PC-3 (cell line): ENCODE results near the gene ZNF768. TPM values are rescaled to one million over a fixed set of nuclear protein-coding genes. Genes with fewer than 3 reads are reported as not detected.

Experiments
- ATAC-seq: fragments of 200-7000 bp; cut with Tn5 transposase; 2 replicates; pipeline ENCODE4 v1.9.1; 2020; ENCODE audit warnings: mild to moderate bottlenecking, moderate library complexity
- BruUV-seq: library from RNA; stranded (reverse); fragments of 400-500 nt; replicated peaks from 2 replicates; lab custom pipeline; 2021; lab: Mats Ljungman, UMichigan
- CTCF ChIA-PET: fragments of 300-600 bp; sonication (Branson Sonifier 250); formaldehyde crosslinking; loops from one replicate; lab custom pipeline; 2022; ENCODE audit warnings: antibody characterized with exemption; lab: Charles Lee
- POLR2A ChIA-PET: fragments of 300-600 bp; sonication (Branson Sonifier 250); formaldehyde crosslinking; loops from one replicate; lab custom pipeline; 2022; ENCODE audit warnings: antibody characterized with exemption; ENCODE audit not compliant: unreplicated experiment; lab: Charles Lee
- DNase-seq: peaks from one replicate; pipeline ENCODE4 v3.0.0-alpha.2; 2015
- H2AFZ ChIP-seq: fragments of 300-600 bp; sonication (generic); 2 replicates; pipeline ENCODE4 v1.6.0; 2016; ENCODE audit warnings: antibody characterized with exemption, low read length
- H3F3A ChIP-seq: fragments of 300-600 bp; sonication (generic); one replicate; pipeline ENCODE4 v1.6.0; 2017; ENCODE audit warnings: antibody characterized with exemption, low read length, control low read depth, mild to moderate bottlenecking; ENCODE audit not compliant: unreplicated experiment
- H3K27ac ChIP-seq: fragments of 300-600 bp; sonication (generic); 2 replicates; pipeline ENCODE4 v1.5.1; 2016; ENCODE audit warnings: mild to moderate bottlenecking, low read length
- H3K27me3 ChIP-seq: fragments of 300-600 bp; sonication (generic); 2 replicates; pipeline ENCODE4 v1.6.1; 2016; ENCODE audit warnings: low read length, mixed read lengths
- H3K36me3 ChIP-seq: fragments of 300-600 bp; sonication (generic); 2 replicates; pipeline ENCODE4 v1.6.1; 2016; ENCODE audit warnings: low read depth, mixed run types, low read length, mixed read lengths
- H3K4me1 ChIP-seq: fragments of 300-600 bp; sonication (generic); 2 replicates; pipeline ENCODE4 v1.5.1; 2016; ENCODE audit warnings: low read length; ENCODE audit not compliant: insufficient read depth
- H3K4me2 ChIP-seq: fragments of 300-600 bp; sonication (generic); 2 replicates; pipeline ENCODE4 v1.6.0; 2016; ENCODE audit warnings: low read length
- H3K4me3 ChIP-seq: fragments of 300-600 bp; sonication (generic); 2 replicates; pipeline ENCODE4 v1.5.1; 2016; ENCODE audit warnings: mild to moderate bottlenecking, low read length, mixed read lengths
- H3K79me2 ChIP-seq: fragments of 300-600 bp; sonication (generic); 2 replicates; pipeline ENCODE4 v1.6.1; 2017; ENCODE audit warnings: low read length, mixed read lengths
- H3K9ac ChIP-seq: fragments of 300-600 bp; sonication (generic); 2 replicates; pipeline ENCODE4 v1.6.0; 2016; ENCODE audit warnings: mild to moderate bottlenecking, low read length
- H3K9me2 ChIP-seq: fragments of 300-600 bp; sonication (generic); replicated peaks from 2 replicates; pipeline ENCODE4 v1.6.1; 2016; ENCODE audit warnings: mixed run types, low read length, mixed read lengths
- H3K9me3 ChIP-seq: fragments of 300-600 bp; sonication (generic); 2 replicates; pipeline ENCODE4 v1.6.1; 2016; ENCODE audit warnings: low read length, mixed read lengths
- H4K20me1 ChIP-seq: fragments of 300-600 bp; sonication (generic); 2 replicates; pipeline ENCODE4 v1.6.1; 2016; ENCODE audit warnings: low read length, mixed read lengths
- CTCF ChIP-seq: fragments of 300-600 bp; sonication (generic); conservative IDR thresholded peaks from 2 replicates; pipeline ENCODE4 v1.5.1; 2017; ENCODE audit warnings: antibody characterized with exemption, low read depth, mild to moderate bottlenecking, low read length
- EZH2 ChIP-seq: fragments of 300-600 bp; sonication (generic); IDR thresholded peaks from one replicate; pipeline ENCODE4 v1.6.1; 2017; ENCODE audit warnings: antibody characterized with exemption, mild to moderate bottlenecking, low read length; ENCODE audit not compliant: unreplicated experiment
- EZH2phosphoT487 ChIP-seq: fragments of 300-600 bp; sonication (generic); IDR thresholded peaks from 2 replicates; pipeline ENCODE4 v1.6.1; 2018; ENCODE audit warnings: mild to moderate bottlenecking, antibody characterized with exemption, low read length, borderline replicate concordance
- intact Hi-C: fragments of 100-400 bp; cut with micrococcal nuclease; formaldehyde crosslinking; loops from 2 replicates; pipeline ENCODE4 v1.9.0; 2023
- total RNA-seq: library from RNA; depleted of rRNA; stranded (reverse); fragments of >200 nt; gene quantifications from 2 replicates; pipeline ENCODE4 v1.2.3, GENCODE V29; 2014

The ZNF768 gene
- total RNA-seq, 1 experiment from 2014 or later, result 31.2 TPM

- no peak overlapping the region for H3K27ac ChIP-seq
- no peak for TF ChIP-seq CTCF
- TF ChIP-seq EZH2, result no peak
- no peak for TF ChIP-seq EZH2phosphoT487
- no peak overlapping the region for H3K9ac ChIP-seq
- no TSS peak for BruUV-seq
- intact Hi-C loops, result no loop called here
- ATAC-seq, result no peak
- no peak for DNase-seq
- H3K36me3 ChIP-seq, result no peaks in the 10 kb centered on the region
- no peak overlapping the region for H3K4me2 ChIP-seq
- H2AFZ ChIP-seq, result no peak overlapping the region
- H3K9me3 ChIP-seq, result no peaks in the 10 kb centered on the region
- H3K4me3 ChIP-seq, result no peak overlapping the region
- POLR2A ChIA-PET, result no interaction called here
- no peaks in the 10 kb centered on the region for H3K27me3 ChIP-seq
- H3K79me2 ChIP-seq, result peaks cover 28% of the 10 kb centered on the region
- peaks cover 16% of the 10 kb centered on the region for H3K4me1 ChIP-seq
- CTCF ChIA-PET, result no interaction called here
- H4K20me1 ChIP-seq, result no peaks in the 10 kb centered on the region
- H3F3A ChIP-seq, result no peaks in the 10 kb centered on the region
- H3K9me2 ChIP-seq, result no peaks in the 10 kb centered on the region
Measured at GRCh38 chr16:30530163-30531037, 4.0 kb upstream of the ZNF768 start.

GRCh38 chr16:30528799-30529457, 2.6 kb upstream of the ZNF768 start:
- H3K36me3 ChIP-seq, result no peaks in the 10 kb centered on the region
- H3K27ac ChIP-seq, result no peak overlapping the region
- no peaks in the 10 kb centered on the region for H3K9me3 ChIP-seq
- CTCF ChIA-PET, result no interaction called here
- H3K9me2 ChIP-seq, result no peaks in the 10 kb centered on the region
- H3F3A ChIP-seq, result no peaks in the 10 kb centered on the region
- no peak overlapping the region for H2AFZ ChIP-seq
- no peak for ATAC-seq
- POLR2A ChIA-PET, result no interaction called here
- DNase-seq, result no peak
- no peak for TF ChIP-seq EZH2
- no peak for TF ChIP-seq EZH2phosphoT487
- TF ChIP-seq CTCF, result no peak
- H3K4me1 ChIP-seq, result peaks cover 11% of the 10 kb centered on the region
- no peaks in the 10 kb centered on the region for H3K27me3 ChIP-seq
- no peaks in the 10 kb centered on the region for H4K20me1 ChIP-seq
- H3K79me2 ChIP-seq, result peaks cover 19% of the 10 kb centered on the region
- no peak overlapping the region for H3K4me2 ChIP-seq
- no TSS peak for BruUV-seq
- H3K4me3 ChIP-seq, result no peak overlapping the region
- intact Hi-C loops, result loop anchor here (10.0 kb wide), 2 partner anchors 84 to 106 kb away; partner anchors contain the start of gene SEPHS2
- no peak overlapping the region for H3K9ac ChIP-seq
